Ishikawa (cell line): ENCODE data around the gene ZSWIM6.

Experiments
- CEBPB ChIP-seq: IDR thresholded peaks from 2 replicates; pipeline ENCODE4 v1.6.1; 2012
- EP300 ChIP-seq: IDR thresholded peaks from 2 replicates; pipeline ENCODE4 v1.6.1; 2012; ENCODE audit warnings: borderline replicate concordance
- NFIC ChIP-seq: IDR thresholded peaks from 2 replicates; pipeline ENCODE4 v1.6.1; 2012
- RAD21 ChIP-seq: IDR thresholded peaks from 2 replicates; pipeline ENCODE4 v1.6.1; 2012; ENCODE audit warnings: low read depth
- TCF12 ChIP-seq: IDR thresholded peaks from 2 replicates; pipeline ENCODE4 v1.6.1; 2012; ENCODE audit warnings: low read depth
- YY1 ChIP-seq: IDR thresholded peaks from 2 replicates; pipeline ENCODE4 v1.6.1; 2012; ENCODE audit warnings: low read depth
- ZBTB7A ChIP-seq: IDR thresholded peaks from 2 replicates; pipeline ENCODE4 v1.6.1; 2012; ENCODE audit warnings: low read depth
- TF ChIP-seq, protein P1 (sequence below): IDR thresholded peaks from 2 replicates; pipeline ENCODE4 v1.6.1; 2012; ENCODE audit warnings: low read depth, mild to moderate bottlenecking
- TF ChIP-seq, protein P2 (sequence below): IDR thresholded peaks from 2 replicates; pipeline ENCODE4 v1.6.1; 2012
- TF ChIP-seq, protein P3 (sequence below): IDR thresholded peaks from 2 replicates; pipeline ENCODE4 v1.6.1; 2012

DNA sequence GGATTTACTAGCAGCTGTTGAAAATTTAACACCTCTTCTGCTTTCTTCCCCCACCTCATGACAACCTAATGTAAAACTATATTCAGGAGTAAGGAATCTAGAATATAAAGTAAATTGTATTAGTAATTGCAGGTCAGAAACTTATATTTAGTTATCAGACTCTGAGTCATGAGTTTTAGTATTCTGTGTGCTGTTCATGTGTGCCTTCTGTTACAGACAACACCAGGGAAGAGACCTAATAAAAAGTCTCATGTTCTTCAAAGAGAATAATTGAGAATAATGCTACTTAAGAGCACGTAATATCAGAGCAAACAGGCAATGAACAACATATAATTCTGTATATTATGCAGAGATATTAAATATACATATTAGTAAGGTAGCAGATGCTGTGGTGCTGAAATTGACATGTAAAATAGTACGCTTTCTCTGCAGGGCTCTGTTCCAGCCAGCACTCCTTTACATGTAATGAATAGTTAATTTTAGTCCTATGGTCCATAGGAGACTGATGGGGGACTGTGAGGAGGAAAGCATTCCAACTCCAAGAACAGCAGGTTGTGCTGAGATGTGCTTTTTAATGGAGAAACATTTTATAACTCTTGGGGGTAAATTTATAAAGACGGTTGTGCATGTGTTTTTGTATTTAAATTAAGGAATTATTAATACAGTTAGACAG, 106.4 kb downstream of the ZSWIM6 start:
- no peak for TF ChIP-seq EP300
- TF ChIP-seq, protein P1, sequence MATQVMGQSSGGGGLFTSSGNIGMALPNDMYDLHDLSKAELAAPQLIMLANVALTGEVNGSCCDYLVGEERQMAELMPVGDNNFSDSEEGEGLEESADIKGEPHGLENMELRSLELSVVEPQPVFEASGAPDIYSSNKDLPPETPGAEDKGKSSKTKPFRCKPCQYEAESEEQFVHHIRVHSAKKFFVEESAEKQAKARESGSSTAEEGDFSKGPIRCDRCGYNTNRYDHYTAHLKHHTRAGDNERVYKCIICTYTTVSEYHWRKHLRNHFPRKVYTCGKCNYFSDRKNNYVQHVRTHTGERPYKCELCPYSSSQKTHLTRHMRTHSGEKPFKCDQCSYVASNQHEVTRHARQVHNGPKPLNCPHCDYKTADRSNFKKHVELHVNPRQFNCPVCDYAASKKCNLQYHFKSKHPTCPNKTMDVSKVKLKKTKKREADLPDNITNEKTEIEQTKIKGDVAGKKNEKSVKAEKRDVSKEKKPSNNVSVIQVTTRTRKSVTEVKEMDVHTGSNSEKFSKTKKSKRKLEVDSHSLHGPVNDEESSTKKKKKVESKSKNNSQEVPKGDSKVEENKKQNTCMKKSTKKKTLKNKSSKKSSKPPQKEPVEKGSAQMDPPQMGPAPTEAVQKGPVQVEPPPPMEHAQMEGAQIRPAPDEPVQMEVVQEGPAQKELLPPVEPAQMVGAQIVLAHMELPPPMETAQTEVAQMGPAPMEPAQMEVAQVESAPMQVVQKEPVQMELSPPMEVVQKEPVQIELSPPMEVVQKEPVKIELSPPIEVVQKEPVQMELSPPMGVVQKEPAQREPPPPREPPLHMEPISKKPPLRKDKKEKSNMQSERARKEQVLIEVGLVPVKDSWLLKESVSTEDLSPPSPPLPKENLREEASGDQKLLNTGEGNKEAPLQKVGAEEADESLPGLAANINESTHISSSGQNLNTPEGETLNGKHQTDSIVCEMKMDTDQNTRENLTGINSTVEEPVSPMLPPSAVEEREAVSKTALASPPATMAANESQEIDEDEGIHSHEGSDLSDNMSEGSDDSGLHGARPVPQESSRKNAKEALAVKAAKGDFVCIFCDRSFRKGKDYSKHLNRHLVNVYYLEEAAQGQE = no peak
- no peak for TF ChIP-seq YY1
- no peak for TF ChIP-seq RAD21
- TF ChIP-seq NFIC = no peak
- TF ChIP-seq, protein P2, sequence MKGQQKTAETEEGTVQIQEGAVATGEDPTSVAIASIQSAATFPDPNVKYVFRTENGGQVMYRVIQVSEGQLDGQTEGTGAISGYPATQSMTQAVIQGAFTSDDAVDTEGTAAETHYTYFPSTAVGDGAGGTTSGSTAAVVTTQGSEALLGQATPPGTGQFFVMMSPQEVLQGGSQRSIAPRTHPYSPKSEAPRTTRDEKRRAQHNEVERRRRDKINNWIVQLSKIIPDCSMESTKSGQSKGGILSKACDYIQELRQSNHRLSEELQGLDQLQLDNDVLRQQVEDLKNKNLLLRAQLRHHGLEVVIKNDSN = no peak
- no peak for TF ChIP-seq TCF12
- TF ChIP-seq, protein P3, sequence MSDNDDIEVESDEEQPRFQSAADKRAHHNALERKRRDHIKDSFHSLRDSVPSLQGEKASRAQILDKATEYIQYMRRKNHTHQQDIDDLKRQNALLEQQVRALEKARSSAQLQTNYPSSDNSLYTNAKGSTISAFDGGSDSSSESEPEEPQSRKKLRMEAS = no peak
- no peak for TF ChIP-seq CEBPB
- TF ChIP-seq ZBTB7A = no peak
